ENCODE measurements around the gene ERBIN. TPM values are rescaled to one million over a fixed set of nuclear protein-coding genes. Genes with fewer than 3 reads are reported as not detected.

The ERBIN gene
- total and polyA plus RNA-seq, 9 of the 15 experiments (the other 6 are each of a cell fraction or from before 2014, with no cell fraction given) = 11.9 to 72.8 (median 41.7) TPM

- intact Hi-C loops (cut with micrococcal nuclease) = no loop called here
- Histone ChIP-seq H3K9me3 (replicated peaks; ENCODE audit: control insufficient read depth, insufficient read depth, low read depth, low read length) (no peaks in the 10 kb centered on the region), H3K9ac (ENCODE audit: insufficient read depth in 1 of 2, low read depth in 2 of 2, low read length in 2 of 2) (no peak overlapping the region), H3K4me1 (replicated peaks in 1 of 2; ENCODE audit: control insufficient read depth in 2 of 2, insufficient read depth in 2 of 2, low read length in 2 of 2) (no peaks in the 10 kb centered on the region; a peak in 1 of 5 replicates), H4K20me1 (replicated peaks; ENCODE audit: control insufficient read depth, insufficient read depth, low read length) (no peaks in the 10 kb centered on the region), H3K4me3 (no peak overlapping the region), H3K27me3 (ENCODE audit: control insufficient read depth in 2 of 2, insufficient read depth in 2 of 2, low read length in 2 of 2) (no peaks in the 10 kb centered on the region), H2AFZ (ENCODE audit: low read depth, low read length) (no peak overlapping the region), H3K4me2 (ENCODE audit: insufficient read depth, low read length) (no peak overlapping the region), H3K27ac (ENCODE audit: extremely low read depth, low read depth, low read length) (no peak overlapping the region), H3K36me3 (ENCODE audit: control insufficient read depth, insufficient read depth, low read length) (no peaks in the 10 kb centered on the region), H3K79me2 (ENCODE audit: control insufficient read depth, insufficient read depth, low read length) (no peaks in the 10 kb centered on the region), H3K9me1 (ENCODE audit: control insufficient read depth, insufficient read depth, low read length) (no peaks in the 10 kb centered on the region)
- ChIA-PET POLR2A (no interaction called here), CTCF (ENCODE audit: low intra/inter-chr PET ratio) (no interaction called here)
- no TSS peak for BruUV-seq (replicated peaks)
- FAIRE-seq (no peak), ATAC-seq (no peak), DNase-seq (ENCODE audit: extremely low read depth in 1 of 4, low spot score in 3 of 4) (no peak)
- 61% methylated on average over 3 of the region's 3 CpGs for WGBS (ENCODE audit: insufficient coverage, low coverage, missing lambda C conversion rate)
- in situ Hi-C loops (cut with MboI) = no loop called here
- TF ChIP-seq PKNOX1 (IDR thresholded peaks at IDR 0.05) = 0 out of 2 replicates have a peak, but pooled peaks have one; percentile 14
- no peak for TF ChIP-seq ZBTB49 (CRISPR knock-in tag; IDR thresholded peaks at IDR 0.05; ENCODE audit: borderline replicate concordance)
Measured at GRCh38 chr5:65912311-65912710, 14.1 kb upstream of the ERBIN start.

Data from K562 (cell line).